GM19328 (cell line): ENCODE measurements around the gene WEE2.

Experiments
- ATAC-seq: cut with Tn5 transposase; IDR thresholded peaks from one replicate; pipeline ENCODE4 v1.9.1; 2021; ENCODE audit warnings: mild to moderate bottlenecking, moderate library complexity; ENCODE audit not compliant: unreplicated experiment

Gene WEE2

DNA sequence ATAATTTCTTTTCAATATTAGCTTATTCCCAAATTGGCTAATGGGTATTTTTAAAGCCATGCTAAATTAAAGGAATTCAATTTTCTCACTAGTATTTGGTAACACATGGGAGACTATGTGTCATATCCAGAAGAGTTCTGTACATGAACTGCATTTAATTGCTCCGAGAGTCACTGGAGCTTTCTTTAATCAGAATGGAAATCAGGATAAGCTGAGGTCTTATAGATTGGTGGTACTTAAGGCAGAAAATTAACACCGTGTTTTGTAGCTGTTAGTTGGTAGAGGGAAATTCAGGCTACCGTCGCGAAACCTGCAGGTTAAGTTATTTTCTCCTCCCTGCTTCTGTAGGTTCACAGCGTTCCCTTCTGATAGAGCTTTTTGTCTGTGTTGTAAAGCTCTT, at the start of gene WEE2:
Gene WEE2, plus strand, starts transcription at position 3 of the 400 bp plus-strand sequence. CDS start 406 bp downstream, outside the sequence.
- ATAC-seq, result no peak

DNA sequence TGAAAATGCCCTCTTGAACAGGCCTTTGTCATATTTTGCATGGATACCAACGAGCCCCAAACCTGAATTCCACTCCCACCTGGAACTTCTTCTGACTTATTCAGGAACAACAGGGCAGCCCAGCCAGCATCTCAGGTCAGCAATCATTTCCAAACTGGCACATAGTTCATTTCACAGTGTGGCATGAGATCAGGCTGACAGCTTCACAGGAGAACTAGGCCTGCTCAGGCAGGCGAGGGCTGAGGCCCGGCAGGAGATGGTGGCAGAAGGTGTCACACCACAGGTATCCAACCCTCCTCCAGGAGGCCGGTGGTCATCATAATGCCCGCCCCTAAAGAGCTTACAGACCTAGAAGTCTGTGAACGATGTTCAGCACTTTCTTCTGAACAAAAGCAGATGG, 48.7 kb upstream of the WEE2 start:
- no peak for ATAC-seq

DNA sequence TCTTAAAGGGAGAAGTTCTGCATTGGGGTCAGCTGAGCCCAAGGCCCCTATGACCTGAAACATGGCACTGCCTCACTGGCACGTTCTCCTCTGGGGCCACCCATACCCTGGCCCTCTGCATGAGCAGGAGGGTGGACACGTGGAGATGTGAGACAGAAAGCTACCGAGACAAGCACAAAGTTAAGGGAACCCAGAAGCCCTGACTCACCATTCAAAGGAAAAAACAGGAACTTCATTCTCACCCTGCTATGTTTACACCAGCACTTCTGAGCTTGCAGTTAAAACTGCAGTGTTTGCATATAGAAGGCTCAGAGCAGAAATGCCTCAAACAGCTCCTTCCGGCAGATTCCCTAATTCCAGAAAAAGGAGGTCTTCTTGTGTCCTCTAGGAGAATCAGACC, 47.9 kb upstream of the WEE2 start:
- ATAC-seq, result no peak

DNA sequence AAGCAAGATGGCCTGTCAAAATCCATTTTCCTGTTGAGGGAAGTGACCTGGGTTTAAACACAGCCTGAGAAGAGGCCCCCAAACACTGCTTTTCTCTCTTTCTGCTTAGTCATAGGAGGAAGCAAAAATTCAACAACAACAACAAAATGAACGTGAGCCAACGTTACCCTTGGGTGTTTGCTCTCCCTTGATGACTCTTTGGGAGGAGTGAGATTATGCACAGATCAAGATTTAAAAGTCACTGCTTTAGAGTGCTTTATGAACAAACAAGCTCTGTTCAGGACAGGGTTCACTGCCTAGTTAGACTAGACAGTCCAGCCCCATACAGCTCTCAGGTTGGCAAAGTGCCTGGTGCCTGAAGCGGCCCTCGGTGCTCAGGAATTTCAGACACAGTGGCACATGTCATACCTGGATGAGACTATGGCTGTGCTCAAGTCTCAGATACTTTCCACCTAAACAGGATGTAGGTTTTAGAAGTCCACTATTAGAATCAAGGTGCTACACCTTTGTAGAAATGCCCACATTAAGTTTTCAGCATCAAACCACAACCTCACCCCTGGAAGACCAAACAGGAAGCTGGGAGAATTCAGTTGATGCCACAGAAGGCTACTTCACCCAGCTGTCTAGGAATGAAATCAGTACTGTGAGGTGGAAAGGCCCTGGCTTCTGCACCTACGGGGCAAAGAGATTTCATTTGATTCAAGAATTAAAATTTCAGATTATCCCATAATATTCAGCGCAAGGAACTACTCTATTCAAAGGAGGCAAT, 44.9 kb upstream of the WEE2 start:
- ATAC-seq, result no peak

DNA sequence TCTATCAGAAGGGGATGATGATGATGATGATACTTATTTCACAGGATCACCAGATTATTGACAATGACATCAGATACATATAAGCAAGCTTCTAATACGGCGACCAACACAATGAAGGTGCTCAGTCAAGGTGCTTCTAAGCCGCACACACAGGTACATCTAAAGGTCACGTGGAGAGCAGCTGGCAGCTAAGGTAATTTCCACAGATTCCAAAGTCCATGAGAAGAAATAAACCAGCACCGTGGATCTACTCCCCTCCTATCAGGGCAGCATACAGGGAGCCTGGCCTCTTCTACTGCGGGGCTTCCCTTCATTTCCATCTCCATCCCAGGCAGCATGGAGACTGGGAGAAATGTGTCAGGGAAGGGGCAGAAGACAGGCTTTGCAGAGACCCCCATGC, 43.7 kb upstream of the WEE2 start:
- ATAC-seq, result no peak

DNA sequence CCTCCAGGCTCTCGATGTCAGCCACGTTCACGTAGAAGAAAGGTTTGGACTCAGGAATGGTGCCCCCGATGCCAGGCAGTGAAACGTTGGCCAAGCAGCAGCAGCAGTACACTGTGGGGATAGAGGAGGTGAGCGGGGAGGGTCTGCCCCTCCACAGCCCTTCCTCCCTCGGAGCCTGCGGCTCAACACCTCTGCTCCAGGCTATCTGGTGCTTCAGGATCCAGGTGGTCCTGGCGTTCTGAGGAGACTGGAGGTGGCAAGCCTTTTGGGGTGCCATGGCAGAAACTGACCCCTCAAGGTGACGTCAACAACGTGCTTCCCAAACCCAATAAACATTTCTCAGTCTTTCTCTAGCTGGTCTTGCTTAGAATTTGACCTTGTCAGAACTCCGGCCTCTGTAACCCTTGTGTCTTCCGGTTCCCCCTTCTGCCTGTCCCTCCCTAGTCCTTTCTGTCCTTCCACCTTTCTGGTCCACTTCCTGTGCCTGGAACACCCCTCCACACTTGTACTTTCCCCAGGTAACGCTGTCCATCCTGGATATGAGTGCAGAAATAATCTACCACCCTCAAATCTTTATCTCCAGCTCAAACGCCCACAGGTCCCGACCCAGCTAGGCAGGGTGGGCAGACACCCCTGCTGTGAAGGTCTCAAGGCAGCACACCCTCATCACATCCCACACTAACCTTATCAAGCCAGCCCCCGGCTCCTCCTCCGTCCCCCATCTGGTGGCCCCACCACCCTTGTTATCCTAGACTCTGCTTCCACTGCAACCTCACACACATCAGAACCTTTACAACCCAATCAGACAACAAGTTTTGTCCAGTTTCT, 42.7 kb upstream of the WEE2 start:
- ATAC-seq, result no peak

DNA sequence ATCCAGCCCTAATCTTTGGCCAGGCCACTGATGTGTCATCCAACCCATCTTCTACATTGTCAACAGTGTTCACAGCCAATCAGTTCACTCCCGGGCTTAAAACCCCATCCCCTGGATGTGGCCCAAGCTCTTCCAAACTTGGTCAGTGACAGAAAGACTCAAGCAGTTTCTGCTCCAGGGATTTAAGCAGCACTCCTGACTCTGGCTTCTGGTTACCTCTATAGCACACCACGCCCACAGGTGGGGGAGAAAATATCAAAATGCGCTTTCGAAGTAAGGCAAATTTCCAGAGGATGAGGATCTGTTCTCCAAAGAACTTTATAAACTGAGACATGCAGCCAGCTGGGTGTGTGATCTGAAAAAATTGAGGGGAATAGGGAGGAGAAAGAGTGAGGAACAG, 42.1 kb upstream of the WEE2 start:
- ATAC-seq, result no peak

DNA sequence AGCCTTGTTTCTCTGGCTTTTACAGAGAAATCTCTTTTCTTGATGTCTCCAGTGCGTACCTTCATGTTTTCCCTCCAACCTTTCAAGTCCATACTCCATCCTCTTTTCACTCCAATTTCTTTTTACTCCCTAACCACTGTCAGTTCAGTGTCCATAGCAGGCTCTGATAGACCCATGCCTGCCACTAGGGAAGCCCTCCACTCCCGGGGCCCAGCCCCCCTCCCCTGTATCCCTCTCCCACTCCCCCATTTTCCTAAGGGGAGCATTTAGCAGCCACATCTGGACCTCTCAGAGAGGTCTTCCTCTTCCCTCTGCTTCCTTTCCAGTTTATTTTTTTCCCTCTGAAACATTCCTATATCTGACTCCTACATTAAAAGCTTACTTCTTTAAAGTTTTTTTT, 39.3 kb upstream of the WEE2 start:
- no peak for ATAC-seq

DNA sequence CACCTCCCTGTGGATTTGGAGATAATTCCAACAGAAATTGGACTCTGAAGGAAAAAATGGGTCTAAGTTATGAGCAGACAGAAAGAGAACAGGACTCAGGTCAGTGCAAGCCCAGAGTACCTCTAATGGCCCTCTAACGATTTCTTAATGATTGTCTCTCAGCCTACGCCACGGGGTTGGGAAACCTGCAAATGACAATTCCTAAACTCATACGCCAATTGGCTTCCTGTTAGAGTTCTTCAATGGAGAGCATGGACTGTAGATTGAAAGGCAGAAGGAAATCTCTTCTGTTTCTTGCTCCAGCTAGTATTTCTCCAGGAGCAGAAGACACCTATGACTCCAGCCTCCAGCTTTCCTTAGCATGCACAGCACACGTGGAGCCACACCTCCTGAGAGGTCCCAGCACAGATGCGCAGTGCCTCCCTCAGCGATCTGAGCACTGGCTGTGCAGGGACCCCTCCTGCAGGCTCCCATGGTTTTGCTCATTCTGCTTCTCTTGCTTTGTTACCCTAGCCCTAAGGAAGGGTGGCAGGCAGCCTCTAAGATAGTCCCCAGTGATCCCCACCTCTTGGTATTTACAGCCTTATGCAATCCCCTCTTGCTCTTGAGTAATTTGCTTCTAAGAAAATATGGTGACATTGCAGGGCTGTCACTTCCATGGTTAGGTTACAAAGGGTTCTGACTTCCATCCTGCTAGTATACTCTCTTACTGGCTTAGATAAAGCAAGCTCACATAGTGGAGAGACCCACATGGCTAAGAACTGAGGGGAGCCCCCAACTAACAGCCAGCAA, 36.3 kb upstream of the WEE2 start:
- ATAC-seq, result no peak

DNA sequence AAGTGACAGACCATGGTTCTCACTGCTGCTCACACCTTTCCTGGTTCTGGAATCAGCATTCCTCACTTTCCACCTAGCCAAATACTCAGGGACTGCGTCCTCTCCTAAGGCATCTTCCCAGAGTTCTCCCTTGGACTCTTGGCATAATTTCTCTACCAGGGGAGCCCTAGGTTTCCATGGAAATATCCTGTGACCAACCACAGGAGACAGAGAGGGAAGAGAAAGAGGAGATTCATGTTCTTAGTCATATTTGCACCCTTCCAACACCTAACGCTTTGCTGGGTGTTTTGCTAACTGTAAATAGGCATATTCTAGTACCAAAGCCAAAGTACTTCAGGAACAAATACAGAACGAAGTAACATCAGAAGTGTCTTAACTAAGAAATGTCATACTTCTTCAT, 34.8 kb upstream of the WEE2 start:
- ATAC-seq, result no peak

DNA sequence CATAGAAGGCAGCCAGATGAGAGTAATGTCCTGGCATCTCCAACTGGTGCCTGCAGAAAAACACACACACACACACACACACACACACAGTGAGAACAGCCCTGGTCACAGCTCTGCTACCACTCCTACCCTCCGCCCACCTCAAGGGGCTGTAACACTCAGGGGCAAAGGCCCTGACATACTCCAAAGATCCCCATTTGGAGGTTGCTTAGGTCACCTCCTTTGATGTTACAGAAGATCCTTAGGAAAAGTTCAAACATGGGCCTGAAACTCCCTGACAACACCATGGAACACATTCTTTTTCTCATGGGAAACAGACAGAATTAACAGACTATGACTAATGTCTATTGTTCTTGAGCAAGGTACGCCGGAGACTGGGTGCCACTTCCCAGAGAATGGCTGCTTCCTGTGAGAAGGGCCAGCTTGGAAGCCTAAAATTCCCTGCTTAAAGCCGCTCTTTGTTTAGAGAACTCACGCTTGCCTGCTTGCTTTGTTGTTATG, 33.9 kb upstream of the WEE2 start:
- no peak for ATAC-seq

DNA sequence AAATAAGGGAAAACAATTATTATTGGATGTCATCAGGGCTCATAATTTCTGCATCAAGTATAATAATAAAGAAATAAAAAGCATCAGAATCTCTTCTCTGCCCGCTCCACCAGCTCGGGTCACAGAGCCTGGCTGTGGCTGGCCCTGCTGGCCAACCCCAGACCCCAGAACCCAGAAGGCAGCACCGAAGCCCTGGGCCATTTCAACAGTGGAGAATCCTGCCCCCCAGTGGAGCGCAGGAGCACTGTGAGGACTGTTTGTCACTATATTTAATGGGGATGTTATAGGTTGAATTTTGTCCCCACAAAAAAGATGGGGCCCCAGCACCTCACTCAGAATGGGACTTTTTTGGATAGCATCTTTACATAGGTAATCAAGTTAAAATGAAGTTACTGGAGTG, 33.5 kb upstream of the WEE2 start:
- ATAC-seq, result no peak

DNA sequence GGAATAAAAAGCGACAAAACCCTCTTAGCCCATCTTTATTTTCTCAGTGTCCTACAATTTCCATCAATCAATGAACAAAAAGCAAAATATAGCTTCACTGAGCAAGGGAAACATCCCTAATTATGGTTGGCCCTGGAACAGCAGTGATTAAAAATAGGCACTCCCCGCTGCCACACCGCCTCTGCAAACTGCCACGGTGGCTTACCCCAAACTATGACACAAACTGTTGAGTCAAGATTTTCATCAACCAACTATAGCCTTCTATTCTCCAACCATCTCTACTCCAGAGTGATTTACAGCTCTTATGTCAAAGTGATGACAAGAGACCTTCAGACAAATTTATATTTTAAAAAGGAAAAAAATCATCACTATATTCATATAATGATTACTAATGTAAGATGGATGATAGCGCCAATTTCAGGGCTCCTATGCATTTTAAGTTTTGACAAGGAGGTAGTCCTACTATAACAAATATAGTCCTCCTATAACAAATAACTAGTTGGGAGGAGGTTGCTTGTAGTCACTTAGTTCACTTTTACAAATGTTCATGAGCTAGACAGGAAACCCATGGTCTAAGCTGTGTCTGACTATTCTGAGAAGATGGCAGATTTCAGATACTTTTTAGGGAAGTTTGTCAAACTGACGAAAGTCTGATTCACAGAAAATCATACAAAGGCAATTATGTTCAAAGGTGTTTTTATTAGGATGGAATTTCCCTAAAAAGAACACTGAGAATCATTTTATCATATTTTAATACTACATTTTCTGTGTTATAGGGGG, 32.5 kb upstream of the WEE2 start:
- no peak for ATAC-seq

DNA sequence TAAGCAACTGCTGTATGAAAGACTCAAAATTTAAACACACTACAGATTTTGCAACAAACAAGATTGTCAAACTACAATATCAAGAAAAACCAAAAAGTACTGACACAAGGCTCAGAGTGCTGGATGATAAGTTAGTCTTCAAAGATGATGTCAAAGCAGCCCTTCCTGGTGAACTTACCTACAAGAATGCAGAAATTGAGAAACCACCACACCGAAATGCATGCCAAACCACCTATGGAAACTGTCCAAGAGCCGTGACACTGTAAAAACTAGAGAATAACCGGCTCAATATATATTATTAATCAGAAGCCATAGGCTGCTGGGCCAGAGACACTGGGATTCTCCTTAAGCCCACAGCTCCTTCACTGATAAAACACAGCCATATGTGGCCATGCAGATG, 31.5 kb upstream of the WEE2 start:
- ATAC-seq, result no peak

DNA sequence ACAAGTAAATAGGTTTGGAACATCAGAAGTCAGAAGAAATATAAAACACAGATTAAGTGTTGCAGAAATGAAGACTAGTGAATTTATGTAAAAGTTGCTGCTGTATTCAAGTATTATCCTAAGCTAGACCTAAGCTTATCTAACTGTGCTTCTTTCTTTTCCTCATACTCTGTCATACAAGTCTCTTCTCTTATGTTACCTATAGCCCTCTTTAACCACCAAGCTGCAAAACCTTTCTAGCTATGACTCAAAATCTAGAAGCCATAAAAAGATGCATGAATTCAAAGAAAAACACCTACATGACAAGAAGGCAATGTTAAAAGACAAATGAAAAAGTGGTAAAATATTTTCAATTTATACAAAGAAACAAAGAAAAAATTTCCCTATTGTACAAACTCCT, 29.1 kb upstream of the WEE2 start:
- ATAC-seq, result no peak

DNA sequence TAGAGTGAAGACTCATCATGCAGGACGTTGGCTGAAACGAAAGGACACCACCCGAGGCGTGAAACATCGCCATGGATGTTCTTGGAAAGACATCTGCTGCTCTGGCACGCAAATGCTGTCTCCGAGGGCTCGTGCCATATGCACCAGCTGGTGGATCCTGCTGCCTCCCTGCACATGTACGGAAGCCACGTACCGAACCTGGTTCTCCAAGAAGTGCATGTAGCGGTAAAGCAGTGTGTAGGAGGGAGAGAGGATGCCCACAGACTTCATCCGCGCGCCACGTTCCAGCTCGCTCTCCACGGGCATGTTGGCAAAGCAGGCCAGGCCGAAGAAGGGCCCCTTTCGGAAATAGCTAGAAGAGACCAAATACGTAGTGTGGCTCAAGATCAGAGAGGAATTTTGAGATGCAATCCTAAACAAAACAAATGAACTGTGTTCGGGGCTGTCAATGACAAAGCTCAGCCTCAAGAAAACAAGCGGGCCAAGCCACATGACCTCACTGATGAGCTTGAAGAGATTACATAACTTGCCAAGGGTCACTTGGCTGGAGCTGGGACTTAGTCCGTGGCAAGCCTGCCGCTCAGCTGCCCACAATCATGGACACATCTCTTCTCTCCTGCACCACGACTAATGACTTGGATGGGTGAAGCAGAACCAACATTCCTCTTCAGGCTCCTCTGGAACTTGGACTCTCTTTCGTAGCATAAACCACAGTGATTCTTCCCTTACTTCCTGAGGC, 22.7 kb upstream of the WEE2 start:
- ATAC-seq, result no peak

DNA sequence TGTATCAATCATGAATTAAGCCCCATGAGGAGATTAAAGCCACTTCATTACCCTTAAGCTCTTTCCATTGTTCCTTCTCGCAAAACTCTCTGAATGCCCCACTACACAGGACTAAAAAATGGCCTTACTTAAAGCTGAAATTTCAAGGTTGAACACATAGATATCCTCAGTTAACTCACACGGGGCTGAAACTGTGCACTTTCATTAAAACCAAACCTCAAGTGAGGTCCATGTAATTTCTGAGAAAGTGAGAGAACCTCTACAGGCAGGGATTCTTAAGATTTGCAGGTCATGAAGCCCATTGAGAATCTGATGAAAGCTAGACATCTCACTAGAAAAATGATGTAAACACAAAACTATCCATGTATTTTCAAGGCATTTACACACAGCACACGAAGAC, 22.1 kb upstream of the WEE2 start:
- no peak for ATAC-seq

DNA sequence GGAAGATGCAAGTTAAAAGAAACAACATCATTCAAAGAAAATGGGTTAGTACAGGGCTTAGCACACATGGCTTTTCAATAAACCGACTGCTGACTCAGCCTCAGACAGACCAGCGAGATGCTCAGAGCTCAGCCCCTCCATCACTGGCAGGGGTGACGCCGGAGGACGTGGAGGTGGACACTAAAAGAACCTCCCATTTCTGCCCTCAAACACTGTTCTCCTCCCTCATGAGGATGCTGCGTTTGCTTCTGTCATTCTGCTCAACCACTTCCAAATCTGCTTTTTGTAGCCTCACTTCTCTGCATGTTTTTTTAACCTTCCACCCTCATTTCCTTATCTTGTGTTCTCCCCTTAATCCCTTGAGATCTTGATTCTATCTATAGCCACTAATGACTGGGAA, 21.5 kb upstream of the WEE2 start:
- ATAC-seq, result no peak

DNA sequence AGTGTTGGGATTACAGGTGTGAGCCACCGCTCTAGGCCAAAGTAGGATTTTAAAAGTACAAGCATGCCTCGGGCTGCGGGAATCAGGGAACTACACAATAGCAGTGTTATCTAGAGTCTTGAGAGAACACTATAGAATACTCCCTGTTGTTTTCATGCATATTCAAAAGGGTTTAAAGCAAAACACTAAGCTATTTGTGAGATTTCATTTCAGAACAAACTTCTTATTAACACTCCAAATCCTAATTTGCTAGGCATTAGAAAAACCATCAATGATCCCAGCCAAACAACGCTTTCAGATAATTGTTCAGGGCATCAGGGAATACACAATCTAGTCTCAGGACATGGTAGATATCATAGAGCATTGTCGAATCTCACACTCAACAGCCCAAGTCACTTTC, 20.1 kb upstream of the WEE2 start:
- no peak for ATAC-seq
